ENCODE results near the gene MYBPC3.
A peak's percentile ranks its signal among the peaks of the same experiment; 100 is the strongest.

MYBPC3 gene

GRCh38 chr11:47393163-47394049, 40.9 kb upstream of the MYBPC3 start:
- H3K9me3 ChIP-seq (ENCODE audit: control insufficient read depth in 2 of 2, low read length in 2 of 2), result no peaks in the 10 kb centered on the region
- peaks cover 13 to 17% of the 10 kb centered on the region in 2 donors for H3K4me1 ChIP-seq (ENCODE audit: control insufficient read depth in 2 of 2, insufficient read depth in 2 of 2, low read length in 2 of 2)
- no peaks in the 10 kb centered on the region for H3K27me3 ChIP-seq (ENCODE audit: control insufficient read depth in 2 of 2, insufficient read depth in 2 of 2, low read length in 2 of 2)
- peak overlapping the region; percentile 70 to 89 for H3K27ac ChIP-seq (ENCODE audit: low read depth in 2 of 2, low read length in 2 of 2)
- peak overlapping the region; percentile 14 to 26 for H3K9ac ChIP-seq (ENCODE audit: low read depth in 1 of 2, low read length in 2 of 2)
- no peaks in the 10 kb centered on the region for H3K36me3 ChIP-seq (ENCODE audit: control insufficient read depth in 2 of 2, insufficient read depth in 2 of 2, low read length in 2 of 2)
- peak overlapping the region in 1 of 2 donors; percentile 4 for H3K4me3 ChIP-seq (ENCODE audit: low read length in 2 of 2)

- Histone ChIP-seq H3K27me3 (ENCODE audit: control insufficient read depth in 2 of 2, insufficient read depth in 2 of 2, low read length in 2 of 2) (no peaks in the 10 kb centered on the region), H3K4me1 (ENCODE audit: control insufficient read depth in 2 of 2, insufficient read depth in 2 of 2, low read length in 2 of 2) (peaks cover 13 to 17% of the 10 kb centered on the region in 2 donors), H3K9ac (ENCODE audit: low read depth in 1 of 2, low read length in 2 of 2) (no peak overlapping the region), H3K4me3 (ENCODE audit: low read length in 2 of 2) (no peak overlapping the region), H3K36me3 (ENCODE audit: control insufficient read depth in 2 of 2, insufficient read depth in 2 of 2, low read length in 2 of 2) (no peaks in the 10 kb centered on the region), H3K9me3 (ENCODE audit: control insufficient read depth in 2 of 2, low read length in 2 of 2) (no peaks in the 10 kb centered on the region), H3K27ac (ENCODE audit: low read depth in 2 of 2, low read length in 2 of 2) (peak overlapping the region; percentile 70 to 89)
Observed at GRCh38 chr11:47392546-47393162, 40.2 kb upstream of the MYBPC3 start.

GRCh38 chr11:47391711-47392432, 39.4 kb upstream of the MYBPC3 start:
- H3K9ac ChIP-seq (ENCODE audit: low read depth in 1 of 2, low read length in 2 of 2), result peak overlapping the region in 1 of 2 donors; percentile 14

GRCh38 chr11:47391077-47391583, 38.6 kb upstream of the MYBPC3 start:
- H3K4me1 ChIP-seq (ENCODE audit: control insufficient read depth in 2 of 2, insufficient read depth in 2 of 2, low read length in 2 of 2), result peaks cover 13 to 17% of the 10 kb centered on the region in 2 donors
- H3K9ac ChIP-seq (ENCODE audit: low read depth in 1 of 2, low read length in 2 of 2), result no peak overlapping the region
- H3K4me3 ChIP-seq (ENCODE audit: low read length in 2 of 2), result no peak overlapping the region
- H3K27me3 ChIP-seq (ENCODE audit: control insufficient read depth in 2 of 2, insufficient read depth in 2 of 2, low read length in 2 of 2), result no peaks in the 10 kb centered on the region
- no peaks in the 10 kb centered on the region for H3K9me3 ChIP-seq (ENCODE audit: control insufficient read depth in 2 of 2, low read length in 2 of 2)
- peak overlapping the region in 1 of 2 donors; percentile 89 for H3K27ac ChIP-seq (ENCODE audit: low read depth in 2 of 2, low read length in 2 of 2)
- no peaks in the 10 kb centered on the region for H3K36me3 ChIP-seq (ENCODE audit: control insufficient read depth in 2 of 2, insufficient read depth in 2 of 2, low read length in 2 of 2)

More at GRCh38 chr11:47391711-47392432, 39.4 kb upstream of the MYBPC3 start:
- peaks cover 13 to 17% of the 10 kb centered on the region in 2 donors for H3K4me1 ChIP-seq (ENCODE audit: control insufficient read depth in 2 of 2, insufficient read depth in 2 of 2, low read length in 2 of 2)
- H3K27ac ChIP-seq (ENCODE audit: low read depth in 2 of 2, low read length in 2 of 2), result peak overlapping the region; percentile 14 to 89
- H3K9me3 ChIP-seq (ENCODE audit: control insufficient read depth in 2 of 2, low read length in 2 of 2), result no peaks in the 10 kb centered on the region
- no peaks in the 10 kb centered on the region for H3K36me3 ChIP-seq (ENCODE audit: control insufficient read depth in 2 of 2, insufficient read depth in 2 of 2, low read length in 2 of 2)
- H3K4me3 ChIP-seq (ENCODE audit: low read length in 2 of 2), result no peak overlapping the region
- no peaks in the 10 kb centered on the region for H3K27me3 ChIP-seq (ENCODE audit: control insufficient read depth in 2 of 2, insufficient read depth in 2 of 2, low read length in 2 of 2)

- no peaks in the 10 kb centered on the region for H3K9me3 ChIP-seq (ENCODE audit: control insufficient read depth in 2 of 2, low read length in 2 of 2)
- H3K4me1 ChIP-seq (ENCODE audit: control insufficient read depth in 2 of 2, insufficient read depth in 2 of 2, low read length in 2 of 2), result peaks cover 10 to 16% of the 10 kb centered on the region in 2 donors
- H3K27me3 ChIP-seq (ENCODE audit: control insufficient read depth in 2 of 2, insufficient read depth in 2 of 2, low read length in 2 of 2), result no peaks in the 10 kb centered on the region
- H3K36me3 ChIP-seq (ENCODE audit: control insufficient read depth in 2 of 2, insufficient read depth in 2 of 2, low read length in 2 of 2), result no peaks in the 10 kb centered on the region
- H3K4me3 ChIP-seq (ENCODE audit: low read length in 2 of 2), result no peak overlapping the region
- H3K27ac ChIP-seq (ENCODE audit: low read depth in 2 of 2, low read length in 2 of 2), result peak overlapping the region in 1 of 2 donors; percentile 89
- H3K9ac ChIP-seq (ENCODE audit: low read depth in 1 of 2, low read length in 2 of 2), result no peak overlapping the region
Observed at GRCh38 chr11:47390422-47390760, 37.9 kb upstream of the MYBPC3 start.

GRCh38 chr11:47389577-47390421, 37.3 kb upstream of the MYBPC3 start:
- Histone ChIP-seq H3K27ac (ENCODE audit: low read depth in 2 of 2, low read length in 2 of 2) (peak overlapping the region in 1 of 2 donors; percentile 89), H3K4me1 (ENCODE audit: control insufficient read depth in 2 of 2, insufficient read depth in 2 of 2, low read length in 2 of 2) (peaks cover 10% of the 10 kb centered on the region in 2 donors), H3K9ac (ENCODE audit: low read depth in 1 of 2, low read length in 2 of 2) (no peak overlapping the region), H3K27me3 (ENCODE audit: control insufficient read depth in 2 of 2, insufficient read depth in 2 of 2, low read length in 2 of 2) (no peaks in the 10 kb centered on the region), H3K36me3 (ENCODE audit: control insufficient read depth in 2 of 2, insufficient read depth in 2 of 2, low read length in 2 of 2) (no peaks in the 10 kb centered on the region), H3K9me3 (ENCODE audit: control insufficient read depth in 2 of 2, low read length in 2 of 2) (no peaks in the 10 kb centered on the region), H3K4me3 (ENCODE audit: low read length in 2 of 2) (no peak overlapping the region)

GRCh38 chr11:47388697-47389576, 36.4 kb upstream of the MYBPC3 start:
- Histone ChIP-seq H3K27me3 (ENCODE audit: control insufficient read depth in 2 of 2, insufficient read depth in 2 of 2, low read length in 2 of 2) (no peaks in the 10 kb centered on the region), H3K4me1 (ENCODE audit: control insufficient read depth in 2 of 2, insufficient read depth in 2 of 2, low read length in 2 of 2) (peaks cover 5 to 7% of the 10 kb centered on the region in 2 donors), H3K9me3 (ENCODE audit: control insufficient read depth in 2 of 2, low read length in 2 of 2) (no peaks in the 10 kb centered on the region), H3K9ac (ENCODE audit: low read depth in 1 of 2, low read length in 2 of 2) (no peak overlapping the region), H3K36me3 (ENCODE audit: control insufficient read depth in 2 of 2, insufficient read depth in 2 of 2, low read length in 2 of 2) (no peaks in the 10 kb centered on the region), H3K4me3 (ENCODE audit: low read length in 2 of 2) (peak overlapping the region in 1 of 2 donors; percentile 3), H3K27ac (ENCODE audit: low read depth in 2 of 2, low read length in 2 of 2) (peak overlapping the region in 1 of 2 donors; percentile 32)

GRCh38 chr11:47387944-47388696, 35.6 kb upstream of the MYBPC3 start:
- H3K9me3 ChIP-seq (ENCODE audit: control insufficient read depth in 2 of 2, low read length in 2 of 2), result no peaks in the 10 kb centered on the region
- no peaks in the 10 kb centered on the region for H3K36me3 ChIP-seq (ENCODE audit: control insufficient read depth in 2 of 2, insufficient read depth in 2 of 2, low read length in 2 of 2)
- H3K27ac ChIP-seq (ENCODE audit: low read depth in 2 of 2, low read length in 2 of 2), result peak overlapping the region in 1 of 2 donors; percentile 32
- no peaks in the 10 kb centered on the region for H3K27me3 ChIP-seq (ENCODE audit: control insufficient read depth in 2 of 2, insufficient read depth in 2 of 2, low read length in 2 of 2)
- H3K4me1 ChIP-seq (ENCODE audit: control insufficient read depth in 2 of 2, insufficient read depth in 2 of 2, low read length in 2 of 2), result no peaks in the 10 kb centered on the region
- H3K4me3 ChIP-seq (ENCODE audit: low read length in 2 of 2), result no peak overlapping the region
- H3K9ac ChIP-seq (ENCODE audit: low read depth in 1 of 2, low read length in 2 of 2), result no peak overlapping the region
